ENCODE results near the gene PLCD1. TPM values are rescaled to one million over a fixed set of nuclear protein-coding genes. Genes with fewer than 3 reads are reported as not detected.

Gene PLCD1
- total and polyA plus RNA-seq, 2 experiments from 2014 or later = 16.0 to 24.4 TPM

DNA sequence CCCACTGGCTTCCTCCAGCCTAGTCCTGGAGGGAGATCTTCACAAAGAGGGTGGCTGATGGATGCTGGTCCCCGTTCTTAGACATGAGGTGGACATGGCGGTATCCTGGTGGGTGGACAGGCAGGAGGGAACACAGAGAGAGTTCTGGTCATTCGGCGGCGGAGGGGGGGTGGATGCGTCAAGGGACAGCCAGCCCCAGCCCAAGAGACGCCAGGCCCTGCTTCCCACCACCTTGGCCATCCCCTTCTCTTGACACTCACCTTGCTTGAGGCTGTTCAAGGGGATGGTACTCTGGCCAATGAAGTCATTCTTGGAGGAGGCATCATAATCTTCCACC, 21.7 kb downstream of the PLCD1 start:
- H3K27ac Mint-ChIP-seq = no peak overlapping the region
- DNase-seq (ENCODE audit: low spot score) (no peak), ATAC-seq (no peak)
- H3K9me2 ChIP-seq (ENCODE audit: insufficient read depth) = no peaks in the 10 kb centered on the region
- H3K27me3 ChIP-seq (ENCODE audit: insufficient read depth) = no peaks in the 10 kb centered on the region
- no peak overlapping the region for H3K4me2 ChIP-seq
- no peaks in the 10 kb centered on the region for H3K4me1 ChIP-seq (ENCODE audit: insufficient read depth)
- H3K4me1 Mint-ChIP-seq = peaks cover 9% of the 10 kb centered on the region; the same call in 2 of the 3 replicates
- no peaks in the 10 kb centered on the region for H3F3A ChIP-seq (replicated peaks; ENCODE audit: low read depth)
- peaks cover 2% of the 10 kb centered on the region; the same call in 1 of the 3 replicates for H3K36me3 Mint-ChIP-seq (ENCODE audit: low read depth)
- no peak overlapping the region for H2AFZ ChIP-seq
- no peaks in the 10 kb centered on the region for H3K36me3 ChIP-seq (ENCODE audit: insufficient read depth)
- H3K4me3 ChIP-seq = no peak overlapping the region
- H4K20me1 ChIP-seq (replicated peaks; ENCODE audit: insufficient read depth) = no peaks in the 10 kb centered on the region; the same call in 1 of the 2 replicates
- H3K27ac ChIP-seq (ENCODE audit: low read depth) = no peak overlapping the region
- H3K9me3 Mint-ChIP-seq = no peaks in the 10 kb centered on the region
- peaks cover 15% of the 10 kb centered on the region for H3K27me3 Mint-ChIP-seq (ENCODE audit: insufficient read depth, low read depth, poor library complexity)
- no peaks in the 10 kb centered on the region for H3K79me2 ChIP-seq (replicated peaks; ENCODE audit: insufficient read depth)
- H3K4me3 Mint-ChIP-seq = no peak overlapping the region
- TF ChIP-seq EZH2 (IDR thresholded peaks at IDR 0.05; ENCODE audit: low read depth, unreplicated experiment) (no peak), EZH2phosphoT487 (IDR thresholded peaks at IDR 0.05; ENCODE audit: unreplicated experiment) (no peak)

- Histone ChIP-seq H4K20me1 (replicated peaks; ENCODE audit: insufficient read depth) (no peaks in the 10 kb centered on the region), H3K27ac (ENCODE audit: low read depth) (no peak overlapping the region), H3K4me2 (no peak overlapping the region), H3K4me3 (no peak overlapping the region), H3K36me3 (ENCODE audit: insufficient read depth) (no peaks in the 10 kb centered on the region), H3F3A (replicated peaks; ENCODE audit: low read depth) (no peaks in the 10 kb centered on the region), H2AFZ (no peak overlapping the region), H3K79me2 (replicated peaks; ENCODE audit: insufficient read depth) (no peaks in the 10 kb centered on the region), H3K9me2 (ENCODE audit: insufficient read depth) (no peaks in the 10 kb centered on the region), H3K4me1 (ENCODE audit: insufficient read depth) (no peaks in the 10 kb centered on the region), H3K27me3 (ENCODE audit: insufficient read depth) (no peaks in the 10 kb centered on the region)
- Mint-ChIP-seq H3K36me3 (ENCODE audit: low read depth) (peaks cover 2% of the 10 kb centered on the region; the same call in 1 of the 3 replicates), H3K4me1 (peaks cover 11% of the 10 kb centered on the region; the same call in 2 of the 3 replicates), H3K27ac (no peak overlapping the region), H3K4me3 (no peak overlapping the region), H3K9me3 (no peaks in the 10 kb centered on the region), H3K27me3 (ENCODE audit: insufficient read depth, low read depth, poor library complexity) (peaks cover 12% of the 10 kb centered on the region)
- DNase-seq (ENCODE audit: low spot score) = no peak
- no peak for ATAC-seq
- no peak for TF ChIP-seq EZH2phosphoT487 (IDR thresholded peaks at IDR 0.05; ENCODE audit: unreplicated experiment)
- no peak for TF ChIP-seq ZNF462 (CRISPR knock-in tag; IDR thresholded peaks at IDR 0.05)
- no peak for TF ChIP-seq ETS1 (IDR thresholded peaks at IDR 0.05)
- no peak for TF ChIP-seq EZH2 (IDR thresholded peaks at IDR 0.05; ENCODE audit: low read depth, unreplicated experiment)
- TF ChIP-seq ZNF114 (CRISPR knock-in tag; IDR thresholded peaks at IDR 0.05) = no peak
- no peak for TF ChIP-seq STAT1 (IDR thresholded peaks at IDR 0.05; ENCODE audit: unreplicated experiment)
- no peak for TF ChIP-seq JUNB (IDR thresholded peaks at IDR 0.05; ENCODE audit: unreplicated experiment)
- no peak for TF ChIP-seq NANOG (IDR thresholded peaks at IDR 0.05; ENCODE audit: borderline replicate concordance)
- TF ChIP-seq, protein P1, sequence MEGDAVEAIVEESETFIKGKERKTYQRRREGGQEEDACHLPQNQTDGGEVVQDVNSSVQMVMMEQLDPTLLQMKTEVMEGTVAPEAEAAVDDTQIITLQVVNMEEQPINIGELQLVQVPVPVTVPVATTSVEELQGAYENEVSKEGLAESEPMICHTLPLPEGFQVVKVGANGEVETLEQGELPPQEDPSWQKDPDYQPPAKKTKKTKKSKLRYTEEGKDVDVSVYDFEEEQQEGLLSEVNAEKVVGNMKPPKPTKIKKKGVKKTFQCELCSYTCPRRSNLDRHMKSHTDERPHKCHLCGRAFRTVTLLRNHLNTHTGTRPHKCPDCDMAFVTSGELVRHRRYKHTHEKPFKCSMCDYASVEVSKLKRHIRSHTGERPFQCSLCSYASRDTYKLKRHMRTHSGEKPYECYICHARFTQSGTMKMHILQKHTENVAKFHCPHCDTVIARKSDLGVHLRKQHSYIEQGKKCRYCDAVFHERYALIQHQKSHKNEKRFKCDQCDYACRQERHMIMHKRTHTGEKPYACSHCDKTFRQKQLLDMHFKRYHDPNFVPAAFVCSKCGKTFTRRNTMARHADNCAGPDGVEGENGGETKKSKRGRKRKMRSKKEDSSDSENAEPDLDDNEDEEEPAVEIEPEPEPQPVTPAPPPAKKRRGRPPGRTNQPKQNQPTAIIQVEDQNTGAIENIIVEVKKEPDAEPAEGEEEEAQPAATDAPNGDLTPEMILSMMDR (conservative IDR thresholded peaks at IDR 0.05; ENCODE audit: low read depth in 2 of 2) = no peak
These were observed 22.9 kb downstream of the PLCD1 start for GRCh38 chr3:38006445-38006995.
